Neural progenitor cell (in vitro differentiated cells): Measurements from ENCODE around the gene C1RL. TPM values are rescaled to one million over a fixed set of nuclear protein-coding genes. Genes with fewer than 3 reads are reported as not detected.

Experiments
- DNase-seq: peaks from one replicate; pipeline ENCODE4 v3.0.0-alpha.2; 2016; ENCODE audit warnings: low spot score
- H2AFZ ChIP-seq: fragments of 200-600 bp; sonication (generic); replicated peaks from 2 replicates; pipeline ENCODE4 v1.6.1; 2016; ENCODE audit warnings: antibody characterized with exemption
- H3F3A ChIP-seq: fragments of 200-600 bp; sonication (generic); 2 replicates; pipeline ENCODE4 v1.6.1; 2016; ENCODE audit warnings: antibody characterized with exemption, low read depth
- H3K27ac ChIP-seq: fragments of 200-600 bp; sonication (generic); 2 replicates; pipeline ENCODE4 v1.5.1; 2016; ENCODE audit warnings: mild to moderate bottlenecking
- H3K27me3 ChIP-seq: fragments of 200-600 bp; sonication (generic); 2 replicates; pipeline ENCODE4 v1.6.1; 2016; ENCODE audit warnings: mild to moderate bottlenecking, moderate library complexity
- H3K36me3 ChIP-seq: fragments of 200-600 bp; sonication (generic); 2 replicates; pipeline ENCODE4 v1.5.1; 2016
- H3K4me1 ChIP-seq: fragments of 200-600 bp; sonication (generic); 2 replicates; pipeline ENCODE4 v1.6.1; 2016; ENCODE audit warnings: mixed run types
- H3K4me2 ChIP-seq: fragments of 200-600 bp; sonication (generic); 2 replicates; pipeline ENCODE4 v1.6.1; 2016
- H3K4me3 ChIP-seq: fragments of 200-600 bp; sonication (generic); 2 replicates; pipeline ENCODE4 v1.5.1; 2016
- H3K79me2 ChIP-seq: fragments of 200-600 bp; sonication (generic); 2 replicates; pipeline ENCODE4 v1.6.1; 2016; ENCODE audit warnings: low read depth
- H3K9ac ChIP-seq: fragments of 200-600 bp; sonication (generic); 2 replicates; pipeline ENCODE4 v1.6.1; 2016
- H3K9me3 ChIP-seq: fragments of 200-600 bp; sonication (generic); 2 replicates; pipeline ENCODE4 v1.5.1; 2016; ENCODE audit warnings: low read depth
- H4K20me1 ChIP-seq: fragments of 200-600 bp; sonication (generic); 2 replicates; pipeline ENCODE4 v1.6.1; 2016; ENCODE audit warnings: low read depth
- H3K27ac Mint-ChIP-seq: 3 replicates; pipeline ENCODE4 v1.8.0; 2021; ENCODE audit warnings: mixed read lengths
- H3K27me3 Mint-ChIP-seq: 2 replicates; pipeline ENCODE4 v1.8.0; 2022; ENCODE audit warnings: low read depth, mild to moderate bottlenecking, inconsistent platforms, moderate library complexity, mixed read lengths; ENCODE audit not compliant: insufficient read depth
- H3K36me3 Mint-ChIP-seq: 3 replicates; pipeline ENCODE4 v1.8.0; 2021; ENCODE audit warnings: mixed read lengths
- H3K4me1 Mint-ChIP-seq: 3 replicates; pipeline ENCODE4 v1.8.0; 2021; ENCODE audit warnings: mixed read lengths
- H3K4me3 Mint-ChIP-seq: 3 replicates; pipeline ENCODE4 v1.8.0; 2021; ENCODE audit warnings: mild to moderate bottlenecking, moderate library complexity, mixed read lengths
- H3K9me3 Mint-ChIP-seq: 3 replicates; pipeline ENCODE4 v1.8.0; 2020; ENCODE audit warnings: mixed read lengths
- CTCF ChIP-seq: fragments of 200-600 bp; sonication (generic); IDR thresholded peaks from 2 replicates; pipeline ENCODE4 v1.5.1; 2017; ENCODE audit warnings: antibody characterized with exemption, mild to moderate bottlenecking
- EZH2 ChIP-seq: fragments of 200-600 bp; sonication (generic); IDR thresholded peaks from 2 replicates; pipeline ENCODE4 v1.6.1; 2017; ENCODE audit warnings: antibody characterized with exemption, mild to moderate bottlenecking, moderate library complexity
- EZH2phosphoT487 ChIP-seq: fragments of 200-600 bp; sonication (generic); IDR thresholded peaks from 2 replicates; pipeline ENCODE4 v1.6.1; 2017; ENCODE audit warnings: antibody characterized with exemption
- total RNA-seq: library from RNA; depleted of rRNA; stranded (reverse); fragments of >200 nt; gene quantifications from 2 replicates; pipeline ENCODE4 v1.2.3, GENCODE V29; 2015; ENCODE audit warnings: low replicate concordance

C1RL gene
- total RNA-seq, 1 donor from 2014 or later = 32.2 TPM

- Histone ChIP-seq H4K20me1 (no peaks in the 10 kb centered on the region), H3F3A (no peaks in the 10 kb centered on the region), H3K4me1 (peaks cover 4% of the 10 kb centered on the region), H3K9me3 (no peaks in the 10 kb centered on the region), H3K27ac (no peak overlapping the region), H2AFZ (no peak overlapping the region), H3K27me3 (no peaks in the 10 kb centered on the region), H3K4me3 (no peak overlapping the region), H3K9ac (no peak overlapping the region), H3K36me3 (no peaks in the 10 kb centered on the region), H3K4me2 (no peak overlapping the region), H3K79me2 (no peaks in the 10 kb centered on the region)
- TF ChIP-seq EZH2phosphoT487 = no peak
- no peak for TF ChIP-seq EZH2
- TF ChIP-seq CTCF = no peak
- Mint-ChIP-seq H3K4me1 (no peaks in the 10 kb centered on the region), H3K9me3 (no peaks in the 10 kb centered on the region), H3K27me3 (peaks cover 2% of the 10 kb centered on the region), H3K27ac (no peak overlapping the region), H3K36me3 (no peaks in the 10 kb centered on the region), H3K4me3 (no peak overlapping the region)
- DNase-seq = no peak
Measured at GRCh38 chr12:7072554-7072953, 36.5 kb downstream of the C1RL start.

GRCh38 chr12:7072035-7072434 is 37.0 kb downstream of the C1RL start:
- no peaks in the 10 kb centered on the region for H3K79me2 ChIP-seq
- DNase-seq = no peak
- no peak overlapping the region for H3K27ac ChIP-seq
- H4K20me1 ChIP-seq = no peaks in the 10 kb centered on the region
- Mint-ChIP-seq H3K4me3 (no peak overlapping the region), H3K27ac (no peak overlapping the region), H3K9me3 (no peaks in the 10 kb centered on the region), H3K36me3 (no peaks in the 10 kb centered on the region), H3K4me1 (no peaks in the 10 kb centered on the region), H3K27me3 (peaks cover 4% of the 10 kb centered on the region)
- no peak overlapping the region for H2AFZ ChIP-seq
- H3K9me3 ChIP-seq = no peaks in the 10 kb centered on the region
- no peak overlapping the region for H3K4me3 ChIP-seq
- H3K4me2 ChIP-seq = no peak overlapping the region
- H3K36me3 ChIP-seq = no peaks in the 10 kb centered on the region
- no peak overlapping the region for H3K9ac ChIP-seq
- TF ChIP-seq CTCF (no peak), EZH2phosphoT487 (no peak), EZH2 (no peak)
- no peaks in the 10 kb centered on the region for H3K27me3 ChIP-seq
- H3F3A ChIP-seq = no peaks in the 10 kb centered on the region
- H3K4me1 ChIP-seq = peaks cover 4% of the 10 kb centered on the region

GRCh38 chr12:7069386-7069785 is 39.6 kb downstream of the C1RL start:
- H3K9me3 Mint-ChIP-seq = no peaks in the 10 kb centered on the region
- H3K36me3 Mint-ChIP-seq = no peaks in the 10 kb centered on the region
- Histone ChIP-seq H3K27ac (no peak overlapping the region), H2AFZ (no peak overlapping the region), H4K20me1 (no peaks in the 10 kb centered on the region), H3K9me3 (no peaks in the 10 kb centered on the region), H3K36me3 (no peaks in the 10 kb centered on the region), H3K4me1 (peaks cover 4% of the 10 kb centered on the region), H3K4me3 (no peak overlapping the region), H3K27me3 (no peaks in the 10 kb centered on the region), H3K4me2 (no peak overlapping the region), H3K79me2 (no peaks in the 10 kb centered on the region), H3K9ac (no peak overlapping the region), H3F3A (no peaks in the 10 kb centered on the region)
- H3K27me3 Mint-ChIP-seq = peaks cover 8% of the 10 kb centered on the region
- no peak overlapping the region for H3K27ac Mint-ChIP-seq
- no peak overlapping the region for H3K4me3 Mint-ChIP-seq
- H3K4me1 Mint-ChIP-seq = no peaks in the 10 kb centered on the region
- no peak for DNase-seq
- no peak for TF ChIP-seq CTCF
- no peak for TF ChIP-seq EZH2
- TF ChIP-seq EZH2phosphoT487 = no peak

GRCh38 chr12:7068994-7069346 is 40.0 kb downstream of the C1RL start:
- H3F3A ChIP-seq = no peaks in the 10 kb centered on the region
- H2AFZ ChIP-seq = no peak overlapping the region
- H3K4me2 ChIP-seq = no peak overlapping the region
- no peak for DNase-seq
- H3K27ac Mint-ChIP-seq = no peak overlapping the region
- H3K27ac ChIP-seq = no peak overlapping the region
- H3K4me3 ChIP-seq = no peak overlapping the region
- no peaks in the 10 kb centered on the region for H3K9me3 Mint-ChIP-seq
- H3K9me3 ChIP-seq = no peaks in the 10 kb centered on the region
- no peaks in the 10 kb centered on the region for H3K36me3 ChIP-seq
- H3K4me1 Mint-ChIP-seq = no peaks in the 10 kb centered on the region
- H4K20me1 ChIP-seq = no peaks in the 10 kb centered on the region
- TF ChIP-seq EZH2 (no peak), EZH2phosphoT487 (no peak), CTCF (no peak)
- H3K4me1 ChIP-seq = peaks cover 3% of the 10 kb centered on the region
- H3K79me2 ChIP-seq = no peaks in the 10 kb centered on the region
- H3K27me3 Mint-ChIP-seq = peaks cover 8% of the 10 kb centered on the region
- no peak overlapping the region for H3K4me3 Mint-ChIP-seq
- no peaks in the 10 kb centered on the region for H3K27me3 ChIP-seq
- H3K36me3 Mint-ChIP-seq = no peaks in the 10 kb centered on the region
- no peak overlapping the region for H3K9ac ChIP-seq
